ENCODE data around the gene GGT7. TPM values are rescaled to one million over a fixed set of nuclear protein-coding genes. Genes with fewer than 3 reads are reported as not detected.

GGT7 gene
- total RNA-seq, 1 experiment from 2014 or later, result 27.7 TPM

GRCh38 chr20:34797012-34797995, 75.4 kb downstream of the GGT7 start:
- DNase-seq (ENCODE audit: low spot score), result no peak
- no peaks in the 10 kb centered on the region for H3K36me3 Mint-ChIP-seq
- H3K4me1 Mint-ChIP-seq, result no peaks in the 10 kb centered on the region
- peaks cover 4% of the 10 kb centered on the region; the same call in 1 of the 2 replicates for H3K9me3 Mint-ChIP-seq
- TF ChIP-seq JUN (CRISPR knock-in tag; IDR thresholded peaks at IDR 0.05) (no peak), ZNF263 (CRISPR knock-in tag; IDR thresholded peaks at IDR 0.05; ENCODE audit: low read depth) (no peak), ERG (CRISPR knock-in tag; IDR thresholded peaks at IDR 0.05) (no peak), MYBL2 (CRISPR knock-in tag; IDR thresholded peaks at IDR 0.05) (no peak), ATF3 (CRISPR knock-in tag; conservative IDR thresholded peaks at IDR 0.05) (no peak), NR2C2 (CRISPR knock-in tag; IDR thresholded peaks at IDR 0.05) (no peak), CREB1 (CRISPR knock-in tag; IDR thresholded peaks at IDR 0.05) (no peak), ATF2 (CRISPR knock-in tag; IDR thresholded peaks at IDR 0.05; ENCODE audit: borderline replicate concordance, low read depth) (no peak), USF1 (CRISPR knock-in tag; IDR thresholded peaks at IDR 0.05) (no peak), ZNF532 (CRISPR knock-in tag; IDR thresholded peaks at IDR 0.05; ENCODE audit: borderline replicate concordance) (no peak), TP53 (CRISPR knock-in tag; IDR thresholded peaks at IDR 0.05) (no peak)
- TF ChIP-seq, protein P1, sequence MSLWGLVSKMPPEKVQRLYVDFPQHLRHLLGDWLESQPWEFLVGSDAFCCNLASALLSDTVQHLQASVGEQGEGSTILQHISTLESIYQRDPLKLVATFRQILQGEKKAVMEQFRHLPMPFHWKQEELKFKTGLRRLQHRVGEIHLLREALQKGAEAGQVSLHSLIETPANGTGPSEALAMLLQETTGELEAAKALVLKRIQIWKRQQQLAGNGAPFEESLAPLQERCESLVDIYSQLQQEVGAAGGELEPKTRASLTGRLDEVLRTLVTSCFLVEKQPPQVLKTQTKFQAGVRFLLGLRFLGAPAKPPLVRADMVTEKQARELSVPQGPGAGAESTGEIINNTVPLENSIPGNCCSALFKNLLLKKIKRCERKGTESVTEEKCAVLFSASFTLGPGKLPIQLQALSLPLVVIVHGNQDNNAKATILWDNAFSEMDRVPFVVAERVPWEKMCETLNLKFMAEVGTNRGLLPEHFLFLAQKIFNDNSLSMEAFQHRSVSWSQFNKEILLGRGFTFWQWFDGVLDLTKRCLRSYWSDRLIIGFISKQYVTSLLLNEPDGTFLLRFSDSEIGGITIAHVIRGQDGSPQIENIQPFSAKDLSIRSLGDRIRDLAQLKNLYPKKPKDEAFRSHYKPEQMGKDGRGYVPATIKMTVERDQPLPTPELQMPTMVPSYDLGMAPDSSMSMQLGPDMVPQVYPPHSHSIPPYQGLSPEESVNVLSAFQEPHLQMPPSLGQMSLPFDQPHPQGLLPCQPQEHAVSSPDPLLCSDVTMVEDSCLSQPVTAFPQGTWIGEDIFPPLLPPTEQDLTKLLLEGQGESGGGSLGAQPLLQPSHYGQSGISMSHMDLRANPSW (CRISPR knock-in tag; conservative IDR thresholded peaks at IDR 0.05; ENCODE audit: low read depth), result no peak
- ATAC-seq, result no peak
- CTCF ChIA-PET, result interaction anchor here (2.7 kb wide), 1 partner anchor 28 kb away, joined by 11 read pairs; no protein-coding TSS in a partner anchor
- no peak overlapping the region for H3K4me3 Mint-ChIP-seq
- no peak overlapping the region for H3K27ac Mint-ChIP-seq
- POLR2A ChIA-PET, result no interaction called here
- H3K27me3 Mint-ChIP-seq (ENCODE audit: low read depth), result no peaks in the 10 kb centered on the region

Other genes starting within 250 kb of the GGT7 start
- 24.8 to 31.7 TPM (median 28.7 TPM) in 3 replicates for gene PIGU, start 195.8 kb downstream of the GGT7 start, total RNA-seq (2021)
- 3.8 to 4.3 TPM (median 4.1 TPM) in 3 replicates for gene TP53INP2, start 168.5 kb downstream of the GGT7 start, total RNA-seq (2021)
- gene NCOA6, start 47.2 kb downstream of the GGT7 start, total RNA-seq (2021), result 8.0 to 10.1 TPM (median 8.2 TPM) in 3 replicates
- gene ACSS2, start 3.8 kb upstream of the GGT7 start, total RNA-seq (2021), result 28.9 to 35.9 TPM (median 29.0 TPM) in 3 replicates
- 40.7 to 47.3 TPM (median 46.7 TPM) in 3 replicates for gene GSS, start 83.0 kb upstream of the GGT7 start, total RNA-seq (2021)
- 0.66 to 1.0 TPM (median 0.98 TPM) in 3 replicates for gene MYH7B, start 83.0 kb upstream of the GGT7 start, total RNA-seq (2021)
- gene TRPC4AP, start 220.0 kb upstream of the GGT7 start, total RNA-seq (2021), result 62.7 to 73.8 TPM (median 68.0 TPM) in 3 replicates